Sigmoid colon (tissue), 7 donors: Measurements from ENCODE around the gene SNX27. TPM values are rescaled to one million over a fixed set of nuclear protein-coding genes. Genes with fewer than 3 reads are reported as not detected.

ENCODE experiments used
- DNase-seq: peaks from one replicate; pipeline ENCODE4 v3.0.0-alpha.2; 2019
- H3K27ac ChIP-seq, 4 donors: fragments of 200-600 bp; sonication (generic); one replicate each; pipeline ENCODE4 v1.5.1; 2016 to 2019; ENCODE audit warnings: mild to moderate bottlenecking in 1 of 4
- H3K27me3 ChIP-seq, 3 donors: fragments of 200-600 bp; sonication (generic); one replicate each; pipeline ENCODE4 v1.5.1; 2019; ENCODE audit warnings: mild to moderate bottlenecking in 1 of 3
- H3K36me3 ChIP-seq, 4 donors: fragments of 200-600 bp; sonication (generic); one replicate each; pipeline ENCODE4 v1.5.1; 2016 to 2019
- H3K4me1 ChIP-seq, 4 donors: fragments of 200-600 bp; sonication (generic); one replicate each; pipeline ENCODE4 v1.5.1; 2017 to 2019
- H3K4me3 ChIP-seq, 4 donors: fragments of 200-600 bp; sonication (generic); one replicate each; pipeline ENCODE4 v1.5.1; 2017 to 2019; ENCODE audit warnings: mild to moderate bottlenecking in 2 of 4, moderate library complexity in 1 of 4
- H3K9me3 ChIP-seq, 4 donors: fragments of 200-600 bp in 3 of 4; sonication (generic) in 3 of 4; one replicate each; pipeline versions ENCODE4 v1.5.1 to v1.6.1; 2013 to 2019
- CTCF ChIP-seq, 4 experiments: fragments of 450-650 bp in 3 of 4; fragments of 200-600 bp in 1 of 4; IDR thresholded peaks; one replicate each; pipeline ENCODE4 v1.5.1; 2016 to 2019; ENCODE audit warnings: antibody characterized with exemption in 4 of 4, mild to moderate bottlenecking in 3 of 4, moderate library complexity in 2 of 4
- EP300 ChIP-seq, 4 donors: sonication (generic); formaldehyde crosslinking; IDR thresholded peaks; one replicate each; pipeline ENCODE4 v1.6.1; 2017; ENCODE audit warnings: antibody characterized with exemption in 4 of 4
- POLR2A ChIP-seq, 2 donors: fragments of 450-650 bp; IDR thresholded peaks; one replicate each; pipeline ENCODE4 v1.6.1; 2016; ENCODE audit warnings: antibody characterized with exemption in 2 of 2, mild to moderate bottlenecking in 2 of 2, moderate library complexity in 2 of 2
- POLR2AphosphoS5 ChIP-seq, 4 donors: sonication (generic); formaldehyde crosslinking; IDR thresholded peaks; one replicate each; pipeline ENCODE4 v1.6.1; 2017; ENCODE audit warnings: antibody characterized with exemption in 4 of 4
- WGBS, 2 donors: extraction: QIAGEN DNeasy Blood & Tissue Kit; methylation state at CpG; one replicate each; pipeline ENCODE4 v1.1.7; 2013; 5-methylcytosine and 5-hydroxymethylcytosine counted together
- intact Hi-C: fragments of 100-400 bp; cut with DNase I; formaldehyde crosslinking; loops from one replicate; pipeline ENCODE4 v1.15.1; 2023
- polyA plus RNA-seq, 3 donors: library from polyadenylated mRNA; stranded (reverse); fragments of 200-250 nt; gene quantifications; one replicate each; pipeline ENCODE4 v1.2.3, GENCODE V29; 2013
- total RNA-seq, 4 donors: library from RNA; depleted of rRNA; stranded (reverse); fragments of >200 nt; gene quantifications; one replicate each; pipeline ENCODE4 v1.1.0, GENCODE V29; 2016
- donor health status: healthy with polysubstance abuse.
- donor health status: Bipolar disorder and iron deficiency.
- donor health status: healthy.

Gene SNX27
- total and polyA plus RNA-seq, 7 donors: 3.6 to 59.0 (median 49.0) TPM

- H3K27me3 ChIP-seq: no peaks in the 10 kb centered on the region
- peaks cover 0 to 63% (median 46%) of the 10 kb centered on the region in 4 donors for H3K4me1 ChIP-seq
- peak overlapping the region; percentile 88 to 100 (median 92) for H3K4me3 ChIP-seq
- H3K9me3 ChIP-seq: no peaks in the 10 kb centered on the region
- no peaks in the 10 kb centered on the region for H3K36me3 ChIP-seq
- H3K27ac ChIP-seq: peak overlapping the region; percentile 97 to 99 (median 98)
- WGBS, 2 donors: 68 to 75% methylated on average over 9 of the region's 9 CpGs
- intact Hi-C loops: loop anchor here (5.0 kb wide), 1 partner anchor 114 kb away; no protein-coding TSS in a partner anchor
- TF ChIP-seq EP300 (IDR thresholded peaks at IDR 0.05): no peak
- peak in 3 of 4 donors; percentile 26 to 66 (median 42) for TF ChIP-seq POLR2AphosphoS5 (IDR thresholded peaks at IDR 0.05)
- peak in 1 of 2 donors; percentile 19 for TF ChIP-seq POLR2A (IDR thresholded peaks at IDR 0.05)
- peak; percentile 68 for DNase-seq
These were observed 1.5 kb downstream of the SNX27 start for GRCh38 chr1:151613282-151613780.

- H3K4me1 ChIP-seq: peaks cover 0 to 77% (median 66%) of the 10 kb centered on the region in 4 donors
- no peaks in the 10 kb centered on the region for H3K27me3 ChIP-seq
- H3K4me3 ChIP-seq: no peak overlapping the region
- intact Hi-C loops: no loop called here
- no peak for DNase-seq
- TF ChIP-seq CTCF (IDR thresholded peaks at IDR 0.05) (no peak), EP300 (IDR thresholded peaks at IDR 0.05) (no peak), POLR2A (IDR thresholded peaks at IDR 0.05) (no peak), POLR2AphosphoS5 (IDR thresholded peaks at IDR 0.05) (no peak)
- H3K27ac ChIP-seq: peak overlapping the region; percentile 30 to 99 (median 76)
- WGBS, 2 donors: 83 to 84% methylated on average over 4 of the region's 4 CpGs
- H3K9me3 ChIP-seq: no peaks in the 10 kb centered on the region
- H3K36me3 ChIP-seq: no peaks in the 10 kb centered on the region
These were observed 4.1 kb downstream of the SNX27 start for GRCh38 chr1:151615711-151616504.

GRCh38 chr1:151616505-151616849 is 4.6 kb downstream of the SNX27 start:
- H3K9me3 ChIP-seq: no peaks in the 10 kb centered on the region
- peak overlapping the region in 3 of 4 donors; percentile 22 to 99 (median 97) for H3K27ac ChIP-seq
- 80 to 82% methylated on average over 3 of the region's 3 CpGs for WGBS, 2 donors
- peaks cover 0 to 78% (median 66%) of the 10 kb centered on the region in 4 donors for H3K4me1 ChIP-seq
- H3K36me3 ChIP-seq: no peaks in the 10 kb centered on the region
- intact Hi-C loops: no loop called here
- H3K4me3 ChIP-seq: no peak overlapping the region
- TF ChIP-seq CTCF (IDR thresholded peaks at IDR 0.05) (no peak), EP300 (IDR thresholded peaks at IDR 0.05) (no peak), POLR2AphosphoS5 (IDR thresholded peaks at IDR 0.05) (no peak), POLR2A (IDR thresholded peaks at IDR 0.05) (no peak)
- DNase-seq: no peak
- no peaks in the 10 kb centered on the region for H3K27me3 ChIP-seq

GRCh38 chr1:151618003-151618402 is 6.2 kb downstream of the SNX27 start:
- intact Hi-C loops: no loop called here
- H3K4me1 ChIP-seq: peaks cover 0 to 84% (median 72%) of the 10 kb centered on the region in 4 donors

More at GRCh38 chr1:151618003-151618402, 6.2 kb downstream of the SNX27 start:
- no peaks in the 10 kb centered on the region for H3K9me3 ChIP-seq
- H3K27ac ChIP-seq: peak overlapping the region; percentile 17 to 99 (median 60)
- TF ChIP-seq EP300 (IDR thresholded peaks at IDR 0.05) (no peak), CTCF (IDR thresholded peaks at IDR 0.05) (no peak)
- no peak for DNase-seq
- H3K36me3 ChIP-seq: no peaks in the 10 kb centered on the region
- no peak overlapping the region for H3K4me3 ChIP-seq
- no peaks in the 10 kb centered on the region for H3K27me3 ChIP-seq
- WGBS, 2 donors: 20 to 64% methylated on average over 3 of the region's 3 CpGs
